ENCODE data around the gene CNKSR2. TPM values are rescaled to one million over a fixed set of nuclear protein-coding genes. Genes with fewer than 3 reads are reported as not detected.

Gene CNKSR2
- total and polyA plus RNA-seq, 4 donors, result 0.55 to 3.3 (median 2.0) TPM

DNA sequence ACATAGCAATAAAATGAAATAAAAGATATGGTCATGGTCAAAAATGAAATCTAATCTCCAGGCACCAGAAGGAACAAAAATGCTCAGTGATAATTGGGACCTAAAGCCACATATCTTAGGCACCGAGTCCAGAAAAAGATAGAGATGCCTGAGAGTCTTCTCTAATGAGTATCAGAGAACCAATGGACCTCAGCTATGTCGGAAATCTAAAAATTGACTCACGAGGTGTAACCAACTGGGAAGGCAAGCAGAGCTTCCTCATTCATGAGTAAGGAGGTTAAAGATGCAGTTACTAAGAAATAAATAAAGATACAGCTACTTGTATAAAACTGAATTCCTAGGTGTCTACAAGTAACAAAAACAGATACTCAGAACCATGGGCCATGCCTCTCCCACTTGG, 211.8 kb downstream of the CNKSR2 start:
- TF ChIP-seq ATF3 (IDR thresholded peaks at IDR 0.05) (no peak), RAD21 (IDR thresholded peaks at IDR 0.05) (no peak), FOXA1 (IDR thresholded peaks at IDR 0.05) (no peak), REST (IDR thresholded peaks at IDR 0.05) (no peak), GABPA (IDR thresholded peaks at IDR 0.05 in 1 of 2, conservative IDR thresholded peaks at IDR 0.05 in 1 of 2) (no peak), FOXA2 (IDR thresholded peaks at IDR 0.05) (no peak), YY1 (IDR thresholded peaks at IDR 0.05) (no peak), EGR1 (IDR thresholded peaks at IDR 0.05; ENCODE audit: low read depth in 2 of 2) (no peak)
- TF ChIP-seq, protein P1, sequence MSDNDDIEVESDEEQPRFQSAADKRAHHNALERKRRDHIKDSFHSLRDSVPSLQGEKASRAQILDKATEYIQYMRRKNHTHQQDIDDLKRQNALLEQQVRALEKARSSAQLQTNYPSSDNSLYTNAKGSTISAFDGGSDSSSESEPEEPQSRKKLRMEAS (IDR thresholded peaks at IDR 0.05), result no peak
- no peaks in the 10 kb centered on the region for H3K27me3 ChIP-seq (ENCODE audit: control insufficient read depth in 4 of 4, insufficient read depth in 4 of 4, low read length in 3 of 4)

DNA sequence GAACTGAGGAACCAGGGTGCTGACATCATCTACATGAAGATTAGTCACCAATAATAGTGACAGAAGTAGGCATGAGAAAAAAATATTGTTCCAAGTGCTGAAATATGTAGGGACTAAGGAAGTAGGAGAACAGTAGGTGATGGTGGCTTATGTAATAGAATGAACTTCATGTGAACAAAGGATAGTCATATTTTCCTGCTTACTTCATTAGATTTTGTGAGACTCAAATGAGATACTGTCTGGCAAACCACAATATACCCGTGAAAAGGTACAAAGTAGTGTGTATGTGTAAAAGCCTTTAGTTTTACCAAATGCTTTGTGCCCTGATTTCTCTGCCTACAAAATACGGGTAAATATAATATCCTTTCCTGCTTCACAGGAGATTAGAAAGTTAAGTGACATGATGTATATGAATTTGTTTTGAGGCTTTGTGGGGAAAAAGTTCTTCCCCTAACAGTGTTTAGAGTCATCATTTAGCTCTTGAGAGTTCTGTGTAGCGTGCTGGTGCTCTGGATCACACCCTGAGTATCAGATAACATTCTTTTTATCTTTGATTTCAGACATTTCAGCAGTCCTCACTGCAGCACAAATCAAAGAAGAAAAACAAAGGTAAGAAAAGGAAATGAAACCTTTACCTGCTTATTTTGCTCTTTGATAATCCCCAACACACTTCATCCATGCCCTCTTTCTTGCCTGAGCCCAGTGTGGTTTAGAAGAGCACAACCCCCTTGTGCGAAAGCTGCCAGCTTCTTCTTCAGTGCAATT, 216.0 kb downstream of the CNKSR2 start:
- WGBS, result 89% methylated on average over 4 of the region's 4 CpGs

More for the DNA sequence above, 211.8 kb downstream of the CNKSR2 start:
- Histone ChIP-seq H3K9me3 (ENCODE audit: control insufficient read depth in 4 of 4, low read length in 3 of 4) (peaks cover 0 to 6% (median 5%) of the 10 kb centered on the region in 4 donors), H3K4me1 (ENCODE audit: control insufficient read depth in 4 of 4, insufficient read depth in 4 of 4, low read length in 3 of 4) (no peaks in the 10 kb centered on the region), H3K27ac (ENCODE audit: low read depth in 1 of 2, low read length in 2 of 2) (no peak overlapping the region), H3K9ac (ENCODE audit: low read depth in 1 of 2, low read length in 2 of 2) (no peak overlapping the region), H3K36me3 (ENCODE audit: control insufficient read depth in 4 of 4, insufficient read depth in 3 of 4, low read depth in 1 of 4, low read length in 3 of 4) (no peaks in the 10 kb centered on the region), H3K4me3 (ENCODE audit: low read depth in 1 of 3, low read length in 3 of 3) (no peak overlapping the region)
- DNase-seq (ENCODE audit: low spot score), result no peak
- WGBS, result 93% methylated on average over 3 of the region's 3 CpGs

More for the DNA sequence above, 216.0 kb downstream of the CNKSR2 start:
- no peak for DNase-seq (ENCODE audit: low spot score)
- H3K4me1 ChIP-seq (ENCODE audit: control insufficient read depth in 4 of 4, insufficient read depth in 4 of 4, low read length in 3 of 4), result no peaks in the 10 kb centered on the region
- H3K4me3 ChIP-seq (ENCODE audit: low read depth in 1 of 3, low read length in 3 of 3), result no peak overlapping the region
- no peak overlapping the region for H3K9ac ChIP-seq (ENCODE audit: low read depth in 1 of 2, low read length in 2 of 2)
- no peak overlapping the region for H3K27ac ChIP-seq (ENCODE audit: low read depth in 1 of 2, low read length in 2 of 2)
- peaks cover 0 to 6% (median 4%) of the 10 kb centered on the region in 4 donors for H3K9me3 ChIP-seq (ENCODE audit: control insufficient read depth in 4 of 4, low read length in 3 of 4)
- H3K36me3 ChIP-seq (ENCODE audit: control insufficient read depth in 4 of 4, insufficient read depth in 3 of 4, low read depth in 1 of 4, low read length in 3 of 4), result no peaks in the 10 kb centered on the region
- TF ChIP-seq, protein P1 (IDR thresholded peaks at IDR 0.05), result no peak
- TF ChIP-seq SP1 (IDR thresholded peaks at IDR 0.05) (no peak), FOXA2 (IDR thresholded peaks at IDR 0.05) (no peak), RXRA (IDR thresholded peaks at IDR 0.05) (no peak), EGR1 (IDR thresholded peaks at IDR 0.05; ENCODE audit: low read depth in 2 of 2) (no peak), RAD21 (IDR thresholded peaks at IDR 0.05) (no peak), REST (IDR thresholded peaks at IDR 0.05) (no peak), JUND (IDR thresholded peaks at IDR 0.05) (no peak), ATF3 (IDR thresholded peaks at IDR 0.05) (no peak), CTCF (IDR thresholded peaks at IDR 0.05; ENCODE audit: low read depth, low read length, missing input control) (no peak), FOXA1 (IDR thresholded peaks at IDR 0.05) (no peak), GABPA (IDR thresholded peaks at IDR 0.05 in 1 of 2, conservative IDR thresholded peaks at IDR 0.05 in 1 of 2) (no peak), YY1 (IDR thresholded peaks at IDR 0.05) (no peak), NR2F2 (IDR thresholded peaks at IDR 0.05) (no peak), HNF4G (IDR thresholded peaks at IDR 0.05) (no peak), TAF1 (conservative IDR thresholded peaks at IDR 0.05) (no peak), HNF4A (conservative IDR thresholded peaks at IDR 0.05) (no peak)
- TF ChIP-seq, protein P2, sequence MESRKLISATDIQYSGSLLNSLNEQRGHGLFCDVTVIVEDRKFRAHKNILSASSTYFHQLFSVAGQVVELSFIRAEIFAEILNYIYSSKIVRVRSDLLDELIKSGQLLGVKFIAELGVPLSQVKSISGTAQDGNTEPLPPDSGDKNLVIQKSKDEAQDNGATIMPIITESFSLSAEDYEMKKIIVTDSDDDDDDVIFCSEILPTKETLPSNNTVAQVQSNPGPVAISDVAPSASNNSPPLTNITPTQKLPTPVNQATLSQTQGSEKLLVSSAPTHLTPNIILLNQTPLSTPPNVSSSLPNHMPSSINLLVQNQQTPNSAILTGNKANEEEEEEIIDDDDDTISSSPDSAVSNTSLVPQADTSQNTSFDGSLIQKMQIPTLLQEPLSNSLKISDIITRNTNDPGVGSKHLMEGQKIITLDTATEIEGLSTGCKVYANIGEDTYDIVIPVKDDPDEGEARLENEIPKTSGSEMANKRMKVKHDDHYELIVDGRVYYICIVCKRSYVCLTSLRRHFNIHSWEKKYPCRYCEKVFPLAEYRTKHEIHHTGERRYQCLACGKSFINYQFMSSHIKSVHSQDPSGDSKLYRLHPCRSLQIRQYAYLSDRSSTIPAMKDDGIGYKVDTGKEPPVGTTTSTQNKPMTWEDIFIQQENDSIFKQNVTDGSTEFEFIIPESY (IDR thresholded peaks at IDR 0.05), result no peak
- no peaks in the 10 kb centered on the region for H3K27me3 ChIP-seq (ENCODE audit: control insufficient read depth in 4 of 4, insufficient read depth in 4 of 4, low read length in 3 of 4)
